ENCODE data around the gene ZNF45.
A peak's percentile ranks its signal among the peaks of the same experiment; 100 is the strongest.
"Not testable (repeated sequence)": the region's sequence is repeated elsewhere in the genome, so short reads cannot be mapped to it uniquely, and the experiment has no call there.

Gene ZNF45

DNA sequence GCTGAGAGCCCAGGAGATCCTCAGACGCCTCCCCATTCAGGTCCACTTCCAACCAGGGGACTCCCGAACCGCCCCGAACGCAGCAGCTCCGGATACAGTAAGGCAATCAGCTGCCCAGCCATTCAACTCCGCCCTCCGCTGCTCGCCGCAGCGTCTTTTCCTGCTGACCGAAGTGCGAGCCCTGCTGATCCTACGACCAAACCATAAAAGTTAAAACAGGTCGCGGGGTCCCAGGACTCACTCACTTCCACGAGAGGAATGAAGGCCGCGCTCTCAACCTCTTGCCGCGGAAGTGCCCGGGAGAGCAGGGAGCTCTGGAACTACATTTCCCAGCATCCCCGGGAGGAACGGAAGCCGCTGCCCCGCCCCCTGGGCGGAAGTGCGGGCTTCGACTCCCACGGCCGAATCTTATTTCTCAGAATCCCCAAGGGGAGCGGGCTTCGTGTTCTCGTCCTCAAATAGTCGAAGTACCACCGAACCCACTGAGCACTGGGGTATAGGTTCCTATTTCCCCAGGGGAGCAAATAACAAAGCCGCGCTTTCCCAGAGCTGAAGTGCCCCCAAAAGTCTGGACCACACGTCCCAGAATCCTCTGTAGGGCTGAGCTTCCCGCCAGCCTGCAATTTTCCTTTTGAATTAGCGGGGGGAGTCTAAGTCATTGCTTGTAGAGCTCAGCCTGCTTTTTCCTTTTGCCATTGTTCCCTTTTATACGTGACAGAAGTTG lies at the start of gene ZNF45:
TSS of gene ZNF45 (minus strand) at position 298 of the 724 bp plus-strand sequence. CDS start 13,097 bp downstream, outside the sequence.
- peak; percentile 78 for DNase-seq (ENCODE audit: low read depth)

DNA sequence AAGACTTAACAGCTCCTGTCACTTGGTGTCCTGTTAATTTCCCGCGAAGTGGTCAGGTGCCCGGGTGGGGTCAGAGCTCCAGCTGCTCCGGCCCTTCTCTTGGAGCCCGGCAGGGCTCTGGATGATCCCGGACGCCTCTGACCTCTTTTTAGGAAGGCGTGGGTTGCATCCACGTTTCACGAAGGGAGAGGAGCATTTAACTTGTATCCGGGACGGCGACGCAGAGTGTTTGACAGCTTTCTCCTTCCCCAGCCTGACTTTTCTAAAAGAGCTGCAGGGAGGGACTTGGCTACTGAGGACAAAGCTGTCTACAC lies 49.6 kb upstream of the ZNF45 start:
- DNase-seq (ENCODE audit: low read depth): no peak

DNA sequence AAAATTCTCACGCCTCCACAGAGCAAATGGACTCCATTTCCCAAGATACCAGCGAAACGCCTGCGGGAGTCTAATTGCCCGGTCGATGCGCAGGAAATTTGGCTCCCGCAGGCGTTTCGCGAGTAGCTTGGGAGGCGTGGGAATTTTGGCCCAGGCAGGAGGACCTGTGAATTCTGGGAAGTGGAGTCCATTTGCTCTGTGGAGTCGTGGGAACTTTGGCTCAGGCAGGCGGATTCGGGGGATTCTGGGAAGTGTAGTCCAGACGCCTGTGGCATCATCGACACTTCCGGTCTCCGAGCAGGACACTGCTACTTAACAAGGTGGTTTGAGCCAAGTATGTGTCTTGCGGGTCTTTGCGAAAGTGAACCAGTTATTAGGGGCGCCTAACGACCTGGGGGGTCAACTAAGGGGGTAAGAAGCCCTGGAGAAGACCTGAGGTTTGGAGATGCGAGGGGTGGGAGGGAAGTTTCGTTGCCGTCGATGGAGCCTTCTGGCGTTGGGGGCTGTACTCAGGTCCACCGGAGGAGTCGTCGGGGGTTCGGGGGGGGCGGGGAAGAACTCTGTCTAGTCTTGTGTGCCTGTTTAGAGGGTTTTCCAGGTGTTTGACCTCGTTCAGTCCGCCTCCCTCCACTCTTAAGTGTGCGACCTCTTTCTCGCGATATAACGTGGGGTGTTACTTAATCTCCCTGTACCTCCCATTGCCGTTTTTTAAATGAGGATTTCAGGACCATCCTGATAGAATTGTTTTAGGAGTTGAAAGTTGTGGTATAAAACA lies 49.0 kb upstream of the ZNF45 start, which contains the start of gene ZNF155:
TSS of gene ZNF155 (plus strand) at position 277 of the 775 bp plus-strand sequence. CDS start 4,356 bp downstream, outside the sequence.
- peak; percentile 47 for DNase-seq (ENCODE audit: low read depth)

DNA sequence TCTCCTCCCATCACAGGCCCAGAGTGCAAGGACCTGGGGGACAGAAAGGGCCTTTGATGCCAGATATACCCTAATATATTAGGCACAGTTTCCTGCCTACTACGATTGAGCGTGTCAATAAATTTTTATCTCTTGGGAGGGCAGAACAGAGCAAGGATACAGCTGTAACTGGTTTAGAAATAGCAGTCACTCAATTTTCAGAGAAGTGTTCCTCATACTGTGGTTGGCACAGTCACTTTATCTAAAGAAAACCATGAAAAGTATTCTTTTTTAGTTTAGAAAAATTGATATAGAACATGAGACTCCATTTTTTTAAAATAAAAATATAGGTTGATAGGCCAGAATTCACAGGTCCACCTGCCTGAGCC lies 48.4 kb upstream of the ZNF45 start:
- DNase-seq (ENCODE audit: low read depth): no peak

DNA sequence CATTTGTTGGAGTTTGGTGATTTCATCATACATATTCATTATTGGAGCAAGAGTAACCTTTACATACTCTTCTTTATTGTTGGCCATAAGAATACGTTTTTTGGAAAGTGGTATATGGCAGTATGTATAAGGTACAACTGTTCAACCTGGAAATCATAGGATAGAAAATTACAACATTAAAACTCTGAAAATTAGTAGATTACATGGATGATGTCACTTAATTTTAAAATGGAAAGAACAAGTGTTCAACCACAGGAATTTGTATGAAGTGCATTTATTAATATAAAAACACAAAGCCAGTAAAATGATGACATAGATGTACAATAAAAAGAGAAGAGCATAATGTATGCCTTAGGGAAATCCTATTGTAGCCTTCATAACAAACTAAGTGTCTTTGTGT lies 41.6 kb upstream of the ZNF45 start:
- no peak for DNase-seq (ENCODE audit: low read depth)

DNA sequence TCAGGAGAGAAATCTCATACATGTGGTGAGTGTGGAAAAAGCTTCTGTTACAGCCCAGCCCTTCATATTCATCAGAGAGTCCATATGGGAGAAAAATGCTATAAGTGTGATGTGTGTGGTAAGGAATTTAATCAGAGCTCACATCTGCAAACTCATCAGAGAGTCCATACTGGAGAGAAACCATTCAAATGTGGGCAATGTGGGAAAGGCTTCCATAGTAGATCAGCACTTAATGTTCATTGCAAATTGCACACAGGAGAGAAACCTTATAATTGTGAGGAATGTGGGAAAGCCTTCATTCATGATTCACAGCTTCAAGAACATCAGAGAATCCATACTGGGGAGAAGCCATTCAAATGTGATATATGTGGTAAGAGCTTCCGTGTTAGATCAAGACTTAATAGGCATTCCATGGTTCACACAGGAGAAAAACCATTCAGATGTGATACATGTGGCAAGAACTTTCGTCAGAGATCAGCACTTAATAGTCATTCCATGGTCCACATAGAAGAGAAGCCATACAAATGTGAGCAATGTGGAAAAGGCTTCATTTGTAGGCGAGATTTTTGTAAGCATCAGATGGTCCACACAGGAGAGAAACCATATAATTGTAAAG lies 31.1 kb upstream of the ZNF45 start:
- no peak for DNase-seq (ENCODE audit: low read depth)

DNA sequence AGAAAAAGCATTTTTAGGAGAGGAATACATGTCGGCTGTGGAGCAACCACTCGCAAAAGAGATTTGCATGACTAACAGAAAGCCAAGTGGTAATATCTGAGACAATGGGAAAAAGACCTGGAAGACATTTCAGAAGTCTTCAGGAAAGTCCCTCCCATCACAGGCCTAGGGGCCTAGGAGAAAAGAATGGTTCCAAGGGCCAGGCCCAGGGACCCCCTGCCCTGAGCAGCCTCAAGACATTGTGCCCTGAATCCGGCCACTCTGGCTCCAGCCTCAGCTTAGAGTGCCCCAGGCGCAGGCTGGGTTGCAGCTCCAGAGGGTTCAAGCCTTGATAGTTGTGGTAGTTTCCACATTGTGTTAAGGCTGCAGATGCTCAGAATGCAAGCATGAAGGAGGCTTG lies 25.3 kb upstream of the ZNF45 start:
- no peak for DNase-seq (ENCODE audit: low read depth)

DNA sequence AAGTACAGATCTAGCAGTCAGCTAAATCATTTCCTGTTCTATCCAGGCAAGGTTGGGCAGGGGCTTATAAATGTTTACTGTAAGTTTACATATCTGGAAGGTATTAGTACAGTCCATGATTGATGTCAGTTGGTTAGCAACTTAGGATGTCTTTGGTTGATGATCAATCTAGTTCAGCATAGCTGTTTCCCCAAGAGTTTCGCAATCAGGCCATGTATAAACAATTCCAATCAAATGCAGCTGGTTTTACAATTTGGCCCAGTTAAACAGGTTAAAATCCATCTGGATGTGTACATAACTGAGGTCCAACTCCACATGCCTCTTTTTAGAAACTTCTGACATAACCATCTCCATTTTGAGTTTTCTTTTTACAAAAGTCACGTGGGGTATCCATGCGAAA lies 22.8 kb upstream of the ZNF45 start:
- no peak for DNase-seq (ENCODE audit: low read depth)

DNA sequence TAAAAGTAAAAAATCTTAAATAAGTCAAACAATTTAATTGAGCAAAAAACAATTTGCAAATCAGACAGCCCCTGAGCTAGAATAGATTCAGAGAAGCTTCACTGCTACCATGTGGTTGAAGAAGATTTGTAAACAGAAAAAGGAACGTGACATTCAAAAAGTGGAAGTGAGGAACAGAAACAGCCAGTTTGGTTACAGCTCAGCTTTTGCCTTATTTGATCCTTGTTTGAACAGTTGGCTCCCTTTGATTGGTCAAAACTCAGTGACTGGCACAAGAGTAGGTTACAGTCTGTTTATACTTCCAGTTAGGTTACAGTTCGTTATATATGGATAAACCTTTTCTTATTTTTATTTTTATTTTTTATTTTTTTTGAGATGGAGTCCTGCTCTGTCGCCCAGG lies 21.7 kb upstream of the ZNF45 start:
- no peak for DNase-seq (ENCODE audit: low read depth)

DNA sequence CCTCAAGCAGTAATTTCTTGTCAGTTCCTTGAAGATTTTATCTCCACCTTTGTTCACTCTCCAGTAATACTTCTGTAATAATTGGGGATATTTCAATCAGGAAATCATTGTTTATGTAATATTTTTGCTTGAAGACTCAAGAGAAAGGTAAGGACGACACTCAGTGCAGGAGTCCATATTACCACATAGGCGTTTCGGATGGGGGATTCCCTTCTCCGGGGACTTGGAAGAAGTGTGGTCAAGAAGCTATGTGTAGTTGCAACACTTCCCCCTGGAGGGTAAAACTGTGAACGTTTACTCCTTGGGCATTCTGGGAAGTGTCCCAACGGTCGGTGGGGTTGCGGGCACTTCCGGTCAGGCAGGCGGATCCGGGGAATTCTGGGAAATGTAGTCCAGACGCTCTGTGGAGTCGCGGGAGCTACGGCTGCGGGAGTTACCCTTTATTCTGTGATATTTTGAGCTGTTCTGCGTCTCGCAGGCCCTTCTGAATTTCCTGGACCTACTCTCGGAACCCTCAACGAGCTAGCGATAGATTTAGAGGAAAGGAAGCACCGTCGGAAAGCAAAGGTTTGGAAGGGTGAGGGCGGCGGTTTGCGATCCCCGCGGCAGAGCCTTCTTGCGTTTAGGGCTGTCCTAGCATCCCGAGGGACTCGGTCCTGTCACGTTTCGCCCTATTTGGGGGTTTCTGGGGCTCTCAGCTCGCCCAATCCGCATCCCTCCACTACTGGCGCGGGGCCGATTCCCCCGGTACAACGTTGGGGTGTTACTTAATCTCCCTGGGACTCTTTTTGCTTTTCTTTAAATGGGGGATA lies 16.0 kb upstream of the ZNF45 start, which contains the start of gene ZNF221:
TSS of gene ZNF221 (plus strand) at position 395 of the 812 bp plus-strand sequence. CDS start 11,499 bp downstream, outside the sequence.
- DNase-seq (ENCODE audit: low read depth): peak; percentile 17

DNA sequence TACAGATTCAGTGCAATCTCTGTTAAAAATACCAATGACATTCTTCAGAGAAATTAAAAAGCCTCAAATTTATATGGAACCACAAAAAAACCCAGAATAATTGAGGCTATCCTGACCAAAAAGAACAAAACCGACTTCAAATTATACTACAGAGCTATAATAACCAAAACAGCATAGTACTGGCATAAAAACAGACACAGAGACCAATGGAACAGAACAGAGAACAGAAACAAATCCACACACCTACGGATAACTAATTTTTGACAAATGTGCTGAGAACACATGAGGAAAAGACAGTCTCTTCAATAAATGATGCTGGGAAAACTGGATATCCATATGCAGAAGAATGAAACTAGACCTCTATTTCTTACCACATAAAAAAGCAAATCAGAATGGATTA lies 14.7 kb upstream of the ZNF45 start:
- not testable (repeated sequence) for DNase-seq (ENCODE audit: low read depth)

DNA sequence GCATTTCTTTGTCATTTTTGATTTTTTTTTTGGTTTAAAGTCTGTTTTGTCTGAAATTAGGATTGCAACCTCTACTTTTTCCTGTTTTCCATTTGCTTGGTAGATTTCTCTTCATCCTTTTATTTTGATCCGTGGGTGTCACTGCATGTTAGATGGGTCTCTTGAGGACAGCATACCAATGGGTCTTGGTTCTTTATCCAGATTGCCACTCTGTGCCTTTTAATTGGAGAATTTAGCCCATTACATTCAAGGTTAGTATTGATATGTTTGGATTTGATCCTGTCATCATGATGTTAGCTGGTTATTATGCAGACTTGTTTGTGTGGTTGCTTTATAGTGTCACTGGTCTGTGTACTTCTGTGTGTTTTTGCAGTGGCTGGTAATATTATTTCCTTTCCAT lies 12.3 kb upstream of the ZNF45 start:
- DNase-seq (ENCODE audit: low read depth): not testable (repeated sequence)

DNA sequence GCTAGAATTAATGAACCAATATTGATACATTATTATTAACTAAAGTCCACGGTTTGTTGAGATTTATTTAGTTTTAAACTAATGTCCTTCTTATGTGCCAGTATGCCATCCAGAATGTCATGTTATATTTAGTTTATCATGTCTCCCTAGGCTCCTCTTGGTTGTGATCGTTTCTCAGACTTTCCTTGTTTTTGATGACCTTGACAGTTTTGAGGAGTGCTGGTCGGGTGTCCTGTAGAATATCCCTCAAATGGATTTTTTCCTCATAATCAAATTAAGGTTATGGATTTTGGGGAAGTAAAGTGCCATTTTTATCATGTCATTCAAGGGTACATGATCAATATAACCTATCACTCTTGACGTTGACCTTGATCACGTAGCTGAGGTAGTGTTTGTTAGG lies 6.1 kb upstream of the ZNF45 start:
- DNase-seq (ENCODE audit: low read depth): no peak

DNA sequence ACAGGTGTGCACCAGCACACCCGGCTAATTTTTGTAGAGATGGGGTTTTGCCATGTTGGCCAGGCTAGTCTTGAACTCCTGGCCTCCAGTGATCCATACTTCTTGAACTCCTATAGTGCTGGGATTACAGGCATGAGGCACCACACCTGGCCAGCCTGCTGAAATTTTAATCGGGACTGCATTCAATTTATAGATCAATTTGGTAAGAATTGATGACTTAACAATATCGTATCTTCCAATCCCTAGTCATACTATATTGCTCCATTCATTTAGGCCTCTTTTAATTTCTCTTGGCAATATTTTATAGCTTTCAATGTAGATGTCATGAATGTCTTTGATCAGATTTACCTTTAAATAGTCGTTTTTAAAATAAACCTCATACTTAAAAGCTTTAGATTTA lies 5.6 kb upstream of the ZNF45 start:
- no peak for DNase-seq (ENCODE audit: low read depth)

DNA sequence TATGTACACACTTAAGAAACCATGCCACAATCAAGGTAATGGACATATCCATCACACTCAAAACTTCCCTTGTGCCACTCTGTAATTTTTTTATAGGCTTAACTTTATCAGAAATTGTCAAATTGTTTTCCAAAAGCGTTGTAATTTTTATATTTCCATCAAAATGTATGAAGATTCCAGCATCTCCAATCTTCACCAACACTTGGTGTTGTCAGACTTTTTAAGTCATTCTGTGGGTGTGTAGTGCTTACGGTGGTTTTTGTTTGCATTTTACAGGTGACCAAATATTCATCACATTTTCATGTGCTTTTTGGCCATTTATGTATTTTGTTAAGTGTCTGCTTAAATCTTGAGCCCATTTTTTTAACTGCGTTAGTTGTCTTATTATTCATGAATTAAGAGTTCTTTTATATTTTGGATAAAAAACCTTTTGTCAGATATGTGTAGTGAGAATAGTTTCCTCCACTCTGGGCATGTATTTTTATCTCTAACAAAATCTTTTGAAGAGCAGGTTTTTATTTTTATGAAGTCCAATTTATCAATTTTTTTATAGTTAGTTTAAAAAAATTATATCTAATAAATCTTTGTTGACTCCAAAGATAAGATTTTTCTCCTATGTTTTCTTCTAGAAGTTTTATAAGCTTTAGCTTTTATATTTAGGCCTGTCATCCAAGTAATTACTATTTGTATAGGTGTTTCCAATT lies 4.6 kb upstream of the ZNF45 start:
- no peak for DNase-seq (ENCODE audit: low read depth)

DNA sequence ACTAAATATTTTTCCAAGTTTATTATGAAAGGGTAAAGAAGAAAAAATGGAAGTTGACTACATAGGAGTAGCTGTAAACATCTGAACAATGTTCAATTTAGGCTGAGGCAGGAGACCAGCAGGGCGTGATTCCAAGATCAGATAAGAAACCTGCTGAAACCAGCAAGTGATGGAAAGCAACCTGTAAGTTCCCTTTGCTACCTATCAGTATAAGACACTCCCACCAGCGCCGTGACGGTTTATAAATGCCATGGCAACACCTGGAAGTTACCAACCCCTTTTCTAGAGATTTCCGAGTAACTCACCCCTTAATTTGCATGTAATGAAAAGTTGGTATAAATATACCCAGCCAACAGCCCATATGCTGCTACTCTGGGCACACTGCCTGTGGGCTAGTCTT lies 1.1 kb upstream of the ZNF45 start:
- DNase-seq (ENCODE audit: low read depth): no peak

DNA sequence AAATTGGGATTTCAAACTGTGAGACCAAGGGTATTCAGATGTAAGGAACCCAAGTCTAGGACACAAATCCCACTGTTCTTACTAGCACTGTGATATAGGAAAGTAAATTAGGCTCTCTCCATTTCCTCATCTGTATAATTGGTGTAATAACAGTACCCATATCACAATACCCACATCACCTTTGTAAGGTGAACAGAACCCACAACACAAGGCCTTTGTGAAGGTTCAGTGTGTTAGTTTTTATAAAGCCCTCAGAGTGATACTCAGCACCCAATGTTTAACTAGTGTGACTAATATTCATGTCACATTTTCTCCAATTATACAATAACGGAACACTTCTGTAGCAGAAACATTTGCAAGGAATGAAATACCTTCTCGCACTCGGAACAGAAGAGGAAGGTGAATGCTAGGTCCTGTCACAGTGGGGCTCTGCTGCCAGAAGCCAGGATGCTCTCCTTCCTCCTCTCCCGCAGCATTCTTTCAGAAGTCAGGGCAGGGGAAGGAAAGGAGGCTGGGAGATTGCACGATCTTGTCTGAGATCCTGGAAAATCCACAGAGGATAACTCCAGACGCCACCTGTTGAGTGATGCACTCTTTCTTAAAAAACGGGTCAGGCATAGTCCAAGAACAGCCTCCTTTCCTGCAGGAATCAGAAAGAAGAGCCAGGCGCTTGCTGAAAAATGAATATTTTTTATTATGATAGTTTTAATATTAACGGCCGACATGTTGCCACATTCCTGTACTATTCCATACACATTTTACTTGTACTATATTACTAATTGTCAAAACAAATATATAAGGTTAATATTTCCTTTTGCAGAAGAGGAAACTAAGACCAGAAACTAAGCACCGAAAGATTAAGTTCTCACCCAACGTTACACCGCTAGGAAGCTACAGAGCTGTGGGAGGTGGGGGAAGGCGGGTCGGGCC lies 762 bp downstream of the ZNF45 start:
- DNase-seq (ENCODE audit: low read depth): no peak

DNA sequence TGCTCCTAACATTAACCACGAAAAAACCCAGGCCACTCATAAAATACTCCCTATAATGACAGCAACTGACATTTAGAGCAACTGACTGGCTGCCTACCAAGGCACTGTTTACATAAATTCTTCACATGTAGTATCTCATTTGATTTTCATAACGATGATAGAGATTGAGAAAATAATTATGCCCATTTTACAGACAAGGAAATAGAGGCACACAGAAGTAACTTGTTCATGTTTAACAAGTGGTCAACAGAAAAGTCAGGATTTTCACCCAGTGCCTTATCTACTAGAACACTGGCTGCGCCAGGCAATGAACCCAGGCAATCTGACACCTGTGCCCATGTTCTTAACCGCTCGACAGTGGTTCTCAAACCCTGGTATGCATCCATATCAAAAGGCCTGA lies 6.3 kb downstream of the ZNF45 start:
- no peak for DNase-seq (ENCODE audit: low read depth)

DNA sequence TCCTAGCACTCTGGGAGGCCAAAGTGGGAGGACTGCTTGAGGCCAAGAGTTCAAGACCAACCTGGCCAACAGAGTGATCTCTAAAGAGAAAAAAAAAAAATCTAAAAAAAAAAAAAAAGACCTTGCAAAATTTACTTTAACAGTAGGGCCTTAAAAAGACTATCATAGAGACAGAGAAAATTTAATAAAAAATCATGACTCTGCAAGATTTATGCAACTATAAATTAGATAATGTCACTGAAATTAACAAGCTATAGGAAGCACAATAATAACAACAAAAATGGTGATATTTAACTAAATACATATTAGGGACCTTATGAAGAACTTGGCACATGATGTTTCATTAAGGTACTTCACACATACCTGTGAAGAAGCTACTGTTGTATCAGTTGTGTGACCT lies 11.2 kb downstream of the ZNF45 start:
- DNase-seq (ENCODE audit: low read depth): no peak

DNA sequence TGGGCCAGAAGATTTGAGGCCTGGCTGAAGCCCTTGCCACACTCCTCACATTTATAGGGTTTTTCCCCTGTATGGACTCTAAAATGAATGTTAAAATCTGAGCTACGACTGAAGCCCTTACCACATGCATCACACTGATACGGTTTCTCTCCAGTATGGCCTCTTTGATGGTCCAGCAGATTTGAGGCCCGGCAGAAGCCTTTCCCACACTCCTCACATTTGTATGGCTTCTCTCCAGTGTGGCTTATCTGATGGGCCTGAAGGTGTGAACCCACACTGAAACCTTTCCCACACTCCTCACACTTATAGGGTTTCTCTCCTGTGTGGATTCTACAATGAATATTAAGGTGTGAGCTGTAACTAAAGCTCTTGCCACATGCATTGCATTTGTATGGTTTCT lies 21.0 kb downstream of the ZNF45 start:
- no peak for DNase-seq (ENCODE audit: low read depth)

DNA sequence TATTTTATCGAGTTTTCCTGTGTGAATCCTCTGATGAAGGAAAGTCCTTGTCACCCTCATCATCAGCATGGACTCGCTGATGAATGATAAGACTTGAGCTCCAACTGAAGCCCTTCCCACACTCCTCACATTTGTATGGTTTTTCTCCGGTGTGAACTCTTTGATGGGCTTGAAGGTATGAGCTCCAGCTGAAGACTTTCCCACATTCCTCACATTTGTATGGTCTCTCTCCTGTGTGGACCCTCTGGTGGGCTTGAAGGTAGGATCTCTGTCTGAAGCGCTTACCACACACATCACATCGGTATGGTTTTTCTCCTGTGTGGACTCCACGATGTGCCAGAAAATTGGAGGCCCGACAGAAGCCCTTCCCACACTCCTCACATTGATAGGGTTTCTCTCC lies 21.7 kb downstream of the ZNF45 start:
- DNase-seq (ENCODE audit: low read depth): no peak
